ENCODE measurements around the gene SIGLEC8.

- TF ChIP-seq USF1 (CRISPR knock-in tag; IDR thresholded peaks at IDR 0.05) = no peak
- peak; percentile 89 for TF ChIP-seq CTCF (IDR thresholded peaks at IDR 0.05)
These were observed 14.9 kb upstream of the SIGLEC8 start for GRCh38 chr19:51473009-51473707.

All from WTC11 (cell line).